Heart left ventricle (tissue), 13 donors: ENCODE results near the gene DLL1.

ENCODE experiments used
- CTCF ChIP-seq, 12 donors: fragments of 200-600 bp; sonication (generic) in 4 of 12; IDR thresholded peaks; one replicate each; pipeline versions ENCODE4 v1.5.0 to v1.8.0; 2018 to 2022; ENCODE audit warnings: antibody characterized with exemption in 12 of 12, mild to moderate bottlenecking in 5 of 12
- POLR2A ChIP-seq, 2 donors: fragments of 450-650 bp; IDR thresholded peaks; one replicate each; pipeline ENCODE4 v1.6.1; 2017; ENCODE audit warnings: antibody characterized with exemption in 2 of 2, mild to moderate bottlenecking in 2 of 2, moderate library complexity in 2 of 2
- donor health status: ischemic (EF 13 %, LVEDD 7.1; RV severe dilation, severe dysfunction).
- donor health status: DM: no; HTN: yes; CAD: no.
- donor health status: DM: no; HTN: no; CAD: no.
- donor health status: ischemic (EF 25% LVEDD 6.9; RV normal size, moderate dysfunction).
- donor health status: ischemic (EF 25% LVEDD 5.7; RV mildly dilated, moderate dysfunction).
- donor health status: ischemic (EF 35%, LVEDD 5.7; RV mildly dilated, moderate dysfunction).
- donor health status: nonischemic (EF 11% LVEDD 7.7; RV severe dilation, severe dysfunction).
- donor health status: DM: yes; HTN: yes; CAD: no.
- donor health status: PGD.
- donor health status: ischemic (EF 29% LVEDD 5.4; RV normal size, mild dysfunction).
- donor health status: nonischemic (EF 23%, LVEDD 6.1; RV moderate dilation, normal function).

DNA sequence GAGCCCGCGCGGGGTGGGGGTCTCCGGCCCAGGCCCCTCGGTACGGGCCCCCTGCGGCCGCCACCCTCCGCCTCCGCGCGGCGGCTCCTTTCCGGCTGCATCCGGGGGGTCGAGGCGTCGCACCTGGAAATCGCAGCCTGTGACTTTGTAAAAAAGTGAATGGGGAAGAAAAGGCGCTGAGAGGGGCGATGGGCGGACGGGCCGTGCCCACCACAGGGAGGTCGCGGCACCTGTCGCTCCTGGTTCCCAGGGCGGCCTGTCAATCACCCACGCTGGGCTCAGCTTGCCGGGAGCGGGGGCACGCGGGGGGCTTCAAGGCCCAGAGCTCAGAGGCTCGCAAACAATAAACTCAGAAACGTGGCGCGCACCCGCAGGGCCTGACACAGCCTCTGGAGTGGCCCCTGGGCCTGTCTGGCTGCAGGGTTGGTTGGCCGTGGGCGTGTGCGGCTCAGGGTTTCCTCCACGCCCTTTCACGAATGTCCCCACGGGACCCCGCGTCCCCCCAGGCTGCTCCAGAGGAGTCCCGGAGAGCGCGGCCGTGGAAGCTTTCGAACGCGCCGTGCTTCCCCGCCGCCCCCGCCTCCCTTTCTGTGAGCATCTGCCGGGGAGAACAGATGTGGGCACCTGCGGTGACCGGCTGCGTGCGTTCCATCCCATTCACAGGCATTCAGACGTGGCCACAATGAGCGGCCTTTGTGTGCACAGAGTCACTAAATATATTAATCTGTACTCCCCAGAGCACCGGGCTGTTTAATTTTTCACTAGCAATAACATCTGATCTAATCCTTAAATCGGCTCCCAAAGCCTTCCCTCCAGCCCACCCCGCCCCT, 6.1 kb upstream of the DLL1 start:
- TF ChIP-seq CTCF (IDR thresholded peaks at IDR 0.05) = no peak
- TF ChIP-seq POLR2A (IDR thresholded peaks at IDR 0.05) = no peak
